DOHH2 (cell line): Measurements from ENCODE around the gene C1orf116.

Experiments
- H3F3A ChIP-seq: fragments of 200-600 bp; sonication (generic), shearing (Covaris generic); 2 replicates; pipeline ENCODE4 v1.6.0; 2016; ENCODE audit warnings: antibody characterized with exemption, mild to moderate bottlenecking; ENCODE audit not compliant: control insufficient read depth, insufficient read depth
- H3K27ac ChIP-seq: fragments of 200-600 bp; sonication (generic); 2 replicates; pipeline ENCODE4 v1.5.1; 2014; ENCODE audit warnings: low read depth, mild to moderate bottlenecking, low read length, moderate library complexity
- H3K27me3 ChIP-seq: fragments of 200-600 bp; sonication (generic); 2 replicates; pipeline ENCODE4 v1.6.1; 2014; ENCODE audit warnings: mild to moderate bottlenecking, low read length, mixed read lengths; ENCODE audit not compliant: control insufficient read depth
- H3K36me3 ChIP-seq: fragments of 200-600 bp; sonication (generic); 2 replicates; pipeline ENCODE4 v1.6.1; 2014; ENCODE audit warnings: mild to moderate bottlenecking, low read length, moderate library complexity, mixed read lengths; ENCODE audit not compliant: control insufficient read depth
- H3K4me1 ChIP-seq: fragments of 200-600 bp; sonication (generic); 2 replicates; pipeline ENCODE4 v1.6.1; 2014; ENCODE audit warnings: mild to moderate bottlenecking, low read length, mixed read lengths; ENCODE audit not compliant: control insufficient read depth
- H3K4me2 ChIP-seq: fragments of 200-600 bp; sonication (generic); 2 replicates; pipeline ENCODE4 v1.6.0; 2014; ENCODE audit warnings: mild to moderate bottlenecking, low read length, moderate library complexity
- H3K4me3 ChIP-seq: fragments of 200-600 bp; sonication (generic); 2 replicates; pipeline ENCODE4 v1.5.1; 2014; ENCODE audit warnings: mild to moderate bottlenecking, low read length, mixed read lengths
- H3K79me2 ChIP-seq: fragments of 200-600 bp; sonication (generic); 2 replicates; pipeline ENCODE4 v1.6.1; 2014; ENCODE audit warnings: mild to moderate bottlenecking, low read length, mixed read lengths; ENCODE audit not compliant: control insufficient read depth
- H3K9me2 ChIP-seq: fragments of 200-600 bp; sonication (generic); replicated peaks from 2 replicates; pipeline ENCODE4 v1.6.1; 2014; ENCODE audit warnings: mild to moderate bottlenecking, low read length, mixed read lengths; ENCODE audit not compliant: control insufficient read depth
- H3K9me3 ChIP-seq: fragments of 200-600 bp; sonication (generic); 2 replicates; pipeline ENCODE4 v1.6.1; 2014; ENCODE audit warnings: antibody characterized with exemption, low read length, mixed read lengths; ENCODE audit not compliant: control insufficient read depth, insufficient read depth
- H4K20me1 ChIP-seq: fragments of 200-600 bp; sonication (generic); 2 replicates; pipeline ENCODE4 v1.6.0; 2014; ENCODE audit warnings: low read depth, mild to moderate bottlenecking, antibody characterized with exemption, low read length, moderate library complexity; ENCODE audit not compliant: control insufficient read depth, insufficient read depth
- CTCF ChIP-seq: fragments of 200-600 bp; sonication (generic); IDR thresholded peaks from one replicate; pipeline ENCODE4 v1.5.1; 2014; ENCODE audit warnings: antibody characterized with exemption, mild to moderate bottlenecking, low read depth, low read length; ENCODE audit not compliant: poor library complexity, severe bottlenecking
- EZH2phosphoT487 ChIP-seq: fragments of 200-600 bp; sonication (generic); IDR thresholded peaks from 2 replicates; pipeline ENCODE4 v1.6.1; 2017; ENCODE audit warnings: borderline replicate concordance, mild to moderate bottlenecking, antibody characterized with exemption, low read length, moderate library complexity, mixed read lengths

Gene C1orf116

DNA sequence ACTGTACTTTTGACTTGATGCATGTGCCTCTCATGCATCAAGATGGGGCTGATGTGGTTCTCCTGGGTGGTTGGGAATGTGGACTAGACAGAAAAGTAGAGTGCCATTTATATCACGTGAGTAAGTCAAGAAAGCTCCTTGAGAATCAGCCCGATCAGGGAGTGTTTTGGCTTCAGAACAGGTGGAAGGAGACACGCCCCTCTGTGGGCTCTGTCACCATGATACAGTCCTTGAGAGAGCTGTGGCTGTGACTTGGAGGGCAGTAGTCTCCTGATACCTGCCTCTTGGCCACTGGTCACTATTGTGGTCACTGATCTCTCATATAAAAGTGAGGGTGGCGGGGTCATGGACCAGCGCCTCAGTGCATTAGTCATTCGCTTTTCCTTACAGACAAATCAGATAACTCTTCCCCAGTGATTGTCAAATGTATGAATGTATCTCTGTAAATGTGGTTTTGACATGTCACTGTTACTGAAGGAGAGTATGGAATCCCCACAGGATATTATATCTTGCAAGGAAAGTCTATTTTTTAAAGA lies 47.2 kb upstream of the C1orf116 start:
- no peak for TF ChIP-seq EZH2phosphoT487
- TF ChIP-seq CTCF = no peak
- H3K27ac ChIP-seq = no peak overlapping the region
- H3K36me3 ChIP-seq = no peaks in the 10 kb centered on the region
- no peaks in the 10 kb centered on the region for H3K9me2 ChIP-seq
- no peaks in the 10 kb centered on the region for H4K20me1 ChIP-seq
- H3K79me2 ChIP-seq = no peaks in the 10 kb centered on the region
- H3K4me3 ChIP-seq = no peak overlapping the region
- H3F3A ChIP-seq = no peaks in the 10 kb centered on the region
- H3K4me1 ChIP-seq = no peaks in the 10 kb centered on the region
- H3K27me3 ChIP-seq = peaks cover 40% of the 10 kb centered on the region
- H3K9me3 ChIP-seq = no peaks in the 10 kb centered on the region
- H3K4me2 ChIP-seq = no peak overlapping the region

- H3K9me2 ChIP-seq = no peaks in the 10 kb centered on the region
- no peak overlapping the region for H3K27ac ChIP-seq
- no peak overlapping the region for H3K4me2 ChIP-seq
- H3K36me3 ChIP-seq = no peaks in the 10 kb centered on the region
- H3K4me1 ChIP-seq = no peaks in the 10 kb centered on the region
- H3F3A ChIP-seq = no peaks in the 10 kb centered on the region
- no peak overlapping the region for H3K4me3 ChIP-seq
- H3K9me3 ChIP-seq = no peaks in the 10 kb centered on the region
- no peak for TF ChIP-seq CTCF
- TF ChIP-seq EZH2phosphoT487 = no peak
- H3K79me2 ChIP-seq = no peaks in the 10 kb centered on the region
- H4K20me1 ChIP-seq = no peaks in the 10 kb centered on the region
- H3K27me3 ChIP-seq = peaks cover 32% of the 10 kb centered on the region
These were observed 46.1 kb upstream of the C1orf116 start for GRCh38 chr1:207078578-207079132.

DNA sequence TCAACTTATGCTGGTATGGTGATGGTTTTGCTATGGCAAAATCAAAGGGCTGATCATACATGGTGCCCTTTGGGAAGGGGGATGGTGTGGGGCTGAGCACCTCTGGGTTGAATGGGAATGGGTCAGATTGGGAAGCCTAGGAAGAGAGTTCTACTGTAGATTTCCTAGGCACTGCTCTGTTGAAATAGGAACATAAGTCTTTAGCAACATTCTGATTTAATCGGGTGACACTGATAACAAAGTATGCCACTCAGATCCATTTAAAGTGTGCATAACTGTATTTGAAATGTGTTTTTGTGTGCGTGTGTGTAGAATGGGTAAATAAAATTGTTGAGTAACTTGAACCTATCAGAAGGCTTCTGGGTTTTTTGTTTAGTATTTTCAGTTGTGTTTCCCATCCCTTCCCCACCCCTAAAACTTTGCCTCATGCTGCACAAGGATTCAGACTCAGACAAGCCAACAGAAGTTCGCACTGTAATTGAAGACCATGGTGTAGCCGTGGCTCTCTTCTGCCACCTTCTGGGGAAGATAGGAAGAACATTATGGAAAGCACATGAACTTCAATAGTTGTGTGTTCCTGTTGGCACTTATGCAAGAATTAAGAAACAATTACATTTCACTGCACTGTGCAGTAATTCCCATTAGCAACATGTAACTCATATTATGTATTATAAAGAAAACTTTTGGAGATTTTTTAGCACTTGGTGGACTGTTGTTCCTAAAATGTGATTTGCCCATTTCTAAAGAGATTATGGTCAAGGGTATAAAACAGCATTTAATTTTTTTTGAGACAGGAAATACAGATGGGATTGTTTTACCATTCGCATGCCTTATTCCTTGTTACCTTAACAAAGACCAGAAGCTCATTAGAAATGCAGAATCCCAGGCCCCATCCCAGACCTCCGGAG lies 45.2 kb upstream of the C1orf116 start:
- peaks cover 23% of the 10 kb centered on the region for H3K27me3 ChIP-seq
- no peaks in the 10 kb centered on the region for H3K36me3 ChIP-seq
- no peaks in the 10 kb centered on the region for H3K4me1 ChIP-seq
- TF ChIP-seq EZH2phosphoT487 = no peak
- TF ChIP-seq CTCF = peak; percentile 86
- no peak overlapping the region for H3K4me2 ChIP-seq
- no peaks in the 10 kb centered on the region for H3F3A ChIP-seq
- H3K9me3 ChIP-seq = no peaks in the 10 kb centered on the region
- H4K20me1 ChIP-seq = no peaks in the 10 kb centered on the region
- H3K79me2 ChIP-seq = no peaks in the 10 kb centered on the region
- H3K9me2 ChIP-seq = no peaks in the 10 kb centered on the region
- H3K27ac ChIP-seq = no peak overlapping the region
- H3K4me3 ChIP-seq = no peak overlapping the region
